Activated gamma-delta T cell treated with anti-CD3 and anti-CD28 coated beads, Interleukin-2, amount 50 U/mL, for 16 hours (primary cell): ENCODE results near the gene HOXD11.

Experiments used
- DNase-seq: peaks from one replicate; pipeline ENCODE4 v3.0.0-alpha.2; 2020; ENCODE audit warnings: low read depth

The HOXD11 gene

GRCh38 chr2:176094349-176094748 lies 12.7 kb upstream of the HOXD11 start:
- no peak for DNase-seq

- DNase-seq = no peak
Observed at GRCh38 chr2:176095421-176095820, 11.7 kb upstream of the HOXD11 start.

GRCh38 chr2:176096243-176096985 lies 10.7 kb upstream of the HOXD11 start:
- DNase-seq = no peak

GRCh38 chr2:176096986-176097819 lies 9.9 kb upstream of the HOXD11 start:
- peak; percentile 15 for DNase-seq

- no peak for DNase-seq
Observed at GRCh38 chr2:176097820-176098365, 9.2 kb upstream of the HOXD11 start.

GRCh38 chr2:176098366-176099158 lies 8.5 kb upstream of the HOXD11 start:
- DNase-seq = no peak

GRCh38 chr2:176099159-176099727 lies 7.8 kb upstream of the HOXD11 start:
- no peak for DNase-seq

GRCh38 chr2:176099728-176100546 lies 7.1 kb upstream of the HOXD11 start, which contains the start of gene HOXD12:
TSS of gene HOXD12 (plus strand) at chr2:176099795. CDS start at chr2:176099802, 7 bp downstream.
- DNase-seq = no peak

- no peak for DNase-seq
Observed at GRCh38 chr2:176100547-176101140, 6.4 kb upstream of the HOXD11 start.

GRCh38 chr2:176101216-176101830 lies 5.8 kb upstream of the HOXD11 start:
- DNase-seq = no peak

GRCh38 chr2:176101842-176102241 lies 5.2 kb upstream of the HOXD11 start:
- DNase-seq = no peak

- no peak for DNase-seq
Observed at GRCh38 chr2:176102309-176102866, 4.7 kb upstream of the HOXD11 start.

- no peak for DNase-seq
Observed at GRCh38 chr2:176103194-176103593, 3.9 kb upstream of the HOXD11 start.

- DNase-seq = no peak
Observed at GRCh38 chr2:176103742-176104315, 3.3 kb upstream of the HOXD11 start.

GRCh38 chr2:176104316-176105077 lies 2.6 kb upstream of the HOXD11 start:
- no peak for DNase-seq

GRCh38 chr2:176105078-176105729 lies 1.9 kb upstream of the HOXD11 start:
- no peak for DNase-seq

GRCh38 chr2:176105730-176106580 lies 1.1 kb upstream of the HOXD11 start:
- no peak for DNase-seq
